IMR-90 (cell line): ENCODE data around the gene TMEM63A. TPM values are rescaled to one million over a fixed set of nuclear protein-coding genes. Genes with fewer than 3 reads are reported as not detected.

Experiments used
- ATAC-seq: fragments of 200-7000 bp; cut with Tn5 transposase; 2 replicates; pipeline ENCODE4 v1.9.1; 2020; ENCODE audit warnings: low read depth, mild to moderate bottlenecking, moderate library complexity
- BruUV-seq: library from RNA; stranded (reverse); fragments of 400-500 nt; replicated peaks from 2 replicates; lab custom pipeline; 2021; lab: Mats Ljungman, UMichigan
- CTCF ChIA-PET: fragments of 300-600 bp; formaldehyde crosslinking; extraction: SDS; loops from one replicate; lab custom pipeline; 2021; ENCODE audit warnings: antibody characterized with exemption; lab: Yijun Ruan, JAX
- POLR2A ChIA-PET: fragments of 300-600 bp; sonication (Branson Sonifier 250); formaldehyde crosslinking; loops from one replicate; lab custom pipeline; 2022; ENCODE audit warnings: antibody characterized with exemption; ENCODE audit not compliant: unreplicated experiment; lab: Charles Lee
- DNase-seq: peaks from one replicate; pipeline ENCODE4 v3.0.0; 2013
- H2AFZ ChIP-seq: replicated peaks from 2 replicates; pipeline ENCODE3; 2013; ENCODE audit warnings: low read length, mild to moderate bottlenecking; ENCODE audit not compliant: poor library complexity
- H2AK5ac ChIP-seq: 2 replicates; pipeline ENCODE4 v1.6.1; 2013; ENCODE audit warnings: low read depth, low read length, inconsistent platforms
- H2AK9ac ChIP-seq: replicated peaks from 2 replicates; pipeline ENCODE3; 2013; ENCODE audit warnings: mild to moderate bottlenecking, low read depth, low read length, moderate library complexity; ENCODE audit not compliant: poor library complexity
- H2BK120ac ChIP-seq: 2 replicates; pipeline ENCODE4 v1.6.1; 2013; ENCODE audit warnings: low read depth, low read length, inconsistent platforms
- H2BK15ac ChIP-seq: 3 replicates; pipeline ENCODE4 v1.6.1; 2013; ENCODE audit warnings: low read depth, low read length, inconsistent platforms
- H2BK20ac ChIP-seq: 2 replicates; pipeline ENCODE4 v1.6.1; 2013; ENCODE audit warnings: low read depth, mild to moderate bottlenecking, inconsistent platforms, low read length, moderate library complexity
- H2BK5ac ChIP-seq: 2 replicates; pipeline ENCODE4 v1.6.1; 2013; ENCODE audit warnings: mild to moderate bottlenecking, low read depth, low read length, inconsistent platforms; ENCODE audit not compliant: poor library complexity, severe bottlenecking
- H3K14ac ChIP-seq: replicated peaks from 2 replicates; pipeline ENCODE4 v1.6.1; 2013; ENCODE audit warnings: low read depth, low read length, inconsistent platforms
- H3K18ac ChIP-seq: 2 replicates; pipeline ENCODE4 v1.6.1; 2013; ENCODE audit warnings: low read depth, low read length, control low read depth
- H3K23ac ChIP-seq: 2 replicates; pipeline ENCODE4 v1.6.1; 2013; ENCODE audit warnings: low read depth, low read length, inconsistent platforms
- H3K27ac ChIP-seq: 2 replicates; pipeline ENCODE4 v1.5.1; 2013; ENCODE audit warnings: mild to moderate bottlenecking, control low read depth, low read length; ENCODE audit not compliant: insufficient read depth
- H3K27me3 ChIP-seq: 2 replicates; pipeline ENCODE4 v1.6.1; 2013; ENCODE audit warnings: low read length; ENCODE audit not compliant: control insufficient read depth, insufficient read depth
- H3K36me3 ChIP-seq: 2 replicates; pipeline ENCODE4 v1.6.1; 2013; ENCODE audit warnings: low read length, mixed read lengths; ENCODE audit not compliant: control insufficient read depth, insufficient read depth
- H3K4ac ChIP-seq: 2 replicates; pipeline ENCODE4 v1.6.1; 2013; ENCODE audit warnings: low read depth, low read length, inconsistent platforms
- H3K4me1 ChIP-seq: 2 replicates; pipeline ENCODE4 v1.6.1; 2013; ENCODE audit warnings: low read length, mixed read lengths; ENCODE audit not compliant: control insufficient read depth, insufficient read depth
- H3K4me2 ChIP-seq: 2 replicates; pipeline ENCODE4 v1.6.1; 2013; ENCODE audit warnings: low read depth, mild to moderate bottlenecking, control low read depth, low read length, moderate library complexity
- H3K4me3 ChIP-seq: 2 replicates; pipeline ENCODE4 v1.5.1; 2013; ENCODE audit warnings: low read depth, mild to moderate bottlenecking, control low read depth, low read length, moderate library complexity; ENCODE audit not compliant: insufficient read depth
- H3K56ac ChIP-seq: 2 replicates; pipeline ENCODE4 v1.6.1; 2013; ENCODE audit warnings: low read length, inconsistent platforms; ENCODE audit not compliant: insufficient read depth; ENCODE audit errors: extremely low read depth
- H3K79me1 ChIP-seq, 2 experiments: 2 replicates each; pipeline ENCODE4 v1.6.1; 2013; ENCODE audit warnings: low read length in 2 of 2, inconsistent platforms in 1 of 2, low read depth in 1 of 2
- H3K9ac ChIP-seq: 2 replicates; pipeline ENCODE4 v1.6.1; 2013; ENCODE audit warnings: low read depth, low read length, control low read depth
- H3K9me1 ChIP-seq: 2 replicates; pipeline ENCODE4 v1.6.1; 2013; ENCODE audit warnings: low read length, inconsistent platforms; ENCODE audit not compliant: insufficient read depth
- H3K9me3 ChIP-seq: 2 replicates; pipeline ENCODE4 v1.6.1; 2013; ENCODE audit warnings: low read length; ENCODE audit not compliant: control insufficient read depth, insufficient read depth
- H4K20me1 ChIP-seq: 2 replicates; pipeline ENCODE4 v1.6.1; 2013; ENCODE audit warnings: low read length, inconsistent platforms; ENCODE audit not compliant: insufficient read depth
- H4K5ac ChIP-seq: 2 replicates; pipeline ENCODE4 v1.6.1; 2013; ENCODE audit warnings: mild to moderate bottlenecking, low read depth, low read length, control low read depth
- H4K8ac ChIP-seq, 2 experiments: 2 replicates each; pipeline ENCODE4 v1.6.1; 2013; ENCODE audit warnings: low read depth in 2 of 2, low read length in 2 of 2, control low read depth in 1 of 2, inconsistent platforms in 1 of 2
- H4K91ac ChIP-seq: 2 replicates; pipeline ENCODE4 v1.6.1; 2013; ENCODE audit warnings: low read depth, low read length, inconsistent platforms; ENCODE audit not compliant: insufficient read depth
- BHLHE40 ChIP-seq: fragments of 150-350 bp; IDR thresholded peaks from 2 replicates; pipeline ENCODE4 v1.6.1; 2016; ENCODE audit warnings: mild to moderate bottlenecking, low read depth, low read length
- CEBPB ChIP-seq: IDR thresholded peaks from 2 replicates; pipeline ENCODE4 v1.6.1; 2012; ENCODE audit warnings: low read depth, low read length, improper control_type of control experiment
- FOS ChIP-seq: fragments of 150-350 bp; IDR thresholded peaks from 2 replicates; pipeline ENCODE4 v1.6.1; 2016; ENCODE audit warnings: low read depth, low read length
- MAZ ChIP-seq: IDR thresholded peaks from 2 replicates; pipeline ENCODE4 v1.6.1; 2012; ENCODE audit warnings: low read depth, mild to moderate bottlenecking, low read length, improper control_type of control experiment, moderate library complexity, borderline replicate concordance
- NFE2L2 ChIP-seq: fragments of 150-350 bp; IDR thresholded peaks from 2 replicates; pipeline ENCODE4 v1.6.1; 2016; ENCODE audit warnings: low read depth, mild to moderate bottlenecking, low read length
- RAD21 ChIP-seq: IDR thresholded peaks from 2 replicates; pipeline ENCODE4 v1.6.1; 2012; ENCODE audit warnings: low read length, improper control_type of control experiment
- RFX5 ChIP-seq: IDR thresholded peaks from 2 replicates; pipeline ENCODE4 v1.8.0; 2012; ENCODE audit warnings: low read depth, mild to moderate bottlenecking, low read length, moderate library complexity
- SMC3 ChIP-seq: fragments of 150-350 bp; IDR thresholded peaks from 2 replicates; pipeline ENCODE4 v1.6.1; 2016; ENCODE audit warnings: low read depth, mild to moderate bottlenecking, antibody characterized with exemption, low read length, moderate library complexity
- WGBS, 2 experiments: methylation state at CpG; one replicate each; pipeline versions ENCODE4 v1.1.5 to v1.1.7; 2013; ENCODE audit warnings: missing lambda C conversion rate in 2 of 2; ENCODE audit not compliant: insufficient read length in 1 of 2; ENCODE audit errors: extremely low coverage in 2 of 2; 5-methylcytosine and 5-hydroxymethylcytosine counted together
- dilution Hi-C: fragments of 300-500 bp; cut with HindIII; formaldehyde crosslinking; loops from one replicate; pipeline ENCODE4 v1.14.3; 2018; ENCODE audit warnings: low sequenced_read_pairs; ENCODE audit not compliant: unreplicated experiment
- in situ Hi-C: fragments of 300-500 bp; cut with MboI; formaldehyde crosslinking; loops from 3 replicates; pipeline ENCODE4 v1.14.3; 2019; ENCODE audit warnings: low sequenced_read_pairs, inconsistent platforms, mixed read lengths
- intact Hi-C: fragments of 100-400 bp; cut with micrococcal nuclease; formaldehyde crosslinking; loops from 2 replicates; pipeline ENCODE4 v1.10.0; 2022
- polyA plus RNA-seq, 3 experiments: library from polyadenylated mRNA; depleted of rRNA; stranded (reverse); fragments of >200 nt; gene quantifications; 2 replicates each; pipeline ENCODE4 v1.2.3, GENCODE V29; 2012; ENCODE audit warnings: low replicate concordance in 1 of 3
- total RNA-seq: library from RNA; depleted of rRNA; stranded (reverse); fragments of >200 nt; gene quantifications from 2 replicates; pipeline ENCODE4 v1.2.3, GENCODE V29; 2012
- TF ChIP-seq, protein P1 (sequence below): fragments of 150-350 bp; IDR thresholded peaks from 2 replicates; pipeline ENCODE4 v1.6.1; 2016; ENCODE audit warnings: low read depth, mild to moderate bottlenecking, low read length, moderate library complexity, borderline replicate concordance
- TF ChIP-seq, protein P2 (sequence below): conservative IDR thresholded peaks from 2 replicates; pipeline ENCODE4 v1.5.1; 2012; ENCODE audit warnings: mild to moderate bottlenecking, low read depth, low read length, improper control_type of control experiment

TMEM63A gene
- total and polyA plus RNA-seq, 2 of the 4 experiments (the other 2 are of a cell fraction) = 4.7 to 23.3 TPM

DNA sequence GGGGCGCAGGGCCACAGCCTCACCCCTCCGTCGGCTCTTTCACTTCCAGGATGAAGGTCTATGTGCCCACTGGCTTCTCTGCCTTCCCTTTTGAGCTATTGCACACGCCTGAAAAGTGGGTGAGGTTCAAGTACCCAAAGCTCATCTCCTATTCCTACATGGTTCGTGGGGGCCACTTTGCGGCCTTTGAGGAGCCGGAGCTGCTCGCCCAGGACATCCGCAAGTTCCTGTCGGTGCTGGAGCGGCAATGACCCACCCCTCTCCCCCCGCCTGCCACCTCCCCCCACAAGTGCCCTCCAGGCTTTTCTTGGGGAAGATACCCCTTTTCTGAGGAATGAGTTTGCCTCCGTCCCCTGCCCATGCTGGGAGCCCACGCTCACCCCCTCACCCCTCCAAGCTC is 37.1 kb downstream of the TMEM63A start:
- H3K4me3 ChIP-seq = no peak overlapping the region
- H2AK5ac ChIP-seq = no peak overlapping the region
- in situ Hi-C loops (loop anchor here (10.0 kb wide), 1 partner anchor 370 kb away; no protein-coding TSS in a partner anchor), intact Hi-C loops (loop anchor here (5.0 to 10.0 kb wide), 2 partner anchors 68 to 130 kb away; partner anchors contain the start of gene SRP9), dilution Hi-C loops (no loop called here)
- H2AK9ac ChIP-seq = no peak overlapping the region
- no peak overlapping the region for H3K4ac ChIP-seq
- WGBS, 2 experiments = no CpG with 5 or more reads among the region's 14 CpGs
- no peaks in the 10 kb centered on the region for H4K20me1 ChIP-seq
- peaks cover 37% of the 10 kb centered on the region for H3K36me3 ChIP-seq
- no peak overlapping the region for H2BK5ac ChIP-seq
- H3K79me1 ChIP-seq = no peaks in the 10 kb centered on the region
- no peak overlapping the region for H4K8ac ChIP-seq
- ChIA-PET POLR2A (interaction anchor here (0.7 kb wide), 1 partner anchor 337 kb away, joined by 3 read pairs; no protein-coding TSS in a partner anchor), CTCF (interaction anchor here (1.1 kb wide), 1 partner anchor 28 kb away, joined by 3 read pairs; no protein-coding TSS in a partner anchor)
- no peak overlapping the region for H2AFZ ChIP-seq
- H3K9me1 ChIP-seq = peaks cover 6% of the 10 kb centered on the region; the same call in 1 of the 2 replicates
- peaks cover 3% of the 10 kb centered on the region; the same call in 1 of the 2 replicates for H3K4me1 ChIP-seq
- H3K14ac ChIP-seq = no peak overlapping the region
- no peak for DNase-seq
- no peak overlapping the region for H3K4me2 ChIP-seq
- H3K18ac ChIP-seq = no peak overlapping the region
- ATAC-seq = no peak
- H3K9ac ChIP-seq = no peak overlapping the region
- H2BK120ac ChIP-seq = no peak overlapping the region
- H3K56ac ChIP-seq = no peak overlapping the region
- H4K91ac ChIP-seq = no peak overlapping the region
- no peak overlapping the region for H3K23ac ChIP-seq
- H3K27me3 ChIP-seq = no peaks in the 10 kb centered on the region
- H4K5ac ChIP-seq = no peak overlapping the region
- H2BK20ac ChIP-seq = no peak overlapping the region
- no peak for TF ChIP-seq RAD21
- TF ChIP-seq BHLHE40 = no peak
- TF ChIP-seq, protein P1, sequence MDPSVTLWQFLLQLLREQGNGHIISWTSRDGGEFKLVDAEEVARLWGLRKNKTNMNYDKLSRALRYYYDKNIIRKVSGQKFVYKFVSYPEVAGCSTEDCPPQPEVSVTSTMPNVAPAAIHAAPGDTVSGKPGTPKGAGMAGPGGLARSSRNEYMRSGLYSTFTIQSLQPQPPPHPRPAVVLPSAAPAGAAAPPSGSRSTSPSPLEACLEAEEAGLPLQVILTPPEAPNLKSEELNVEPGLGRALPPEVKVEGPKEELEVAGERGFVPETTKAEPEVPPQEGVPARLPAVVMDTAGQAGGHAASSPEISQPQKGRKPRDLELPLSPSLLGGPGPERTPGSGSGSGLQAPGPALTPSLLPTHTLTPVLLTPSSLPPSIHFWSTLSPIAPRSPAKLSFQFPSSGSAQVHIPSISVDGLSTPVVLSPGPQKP = no peak
- TF ChIP-seq SMC3 = no peak
- TF ChIP-seq MAZ = no peak
- no peak for TF ChIP-seq FOS
- TF ChIP-seq, protein P2, sequence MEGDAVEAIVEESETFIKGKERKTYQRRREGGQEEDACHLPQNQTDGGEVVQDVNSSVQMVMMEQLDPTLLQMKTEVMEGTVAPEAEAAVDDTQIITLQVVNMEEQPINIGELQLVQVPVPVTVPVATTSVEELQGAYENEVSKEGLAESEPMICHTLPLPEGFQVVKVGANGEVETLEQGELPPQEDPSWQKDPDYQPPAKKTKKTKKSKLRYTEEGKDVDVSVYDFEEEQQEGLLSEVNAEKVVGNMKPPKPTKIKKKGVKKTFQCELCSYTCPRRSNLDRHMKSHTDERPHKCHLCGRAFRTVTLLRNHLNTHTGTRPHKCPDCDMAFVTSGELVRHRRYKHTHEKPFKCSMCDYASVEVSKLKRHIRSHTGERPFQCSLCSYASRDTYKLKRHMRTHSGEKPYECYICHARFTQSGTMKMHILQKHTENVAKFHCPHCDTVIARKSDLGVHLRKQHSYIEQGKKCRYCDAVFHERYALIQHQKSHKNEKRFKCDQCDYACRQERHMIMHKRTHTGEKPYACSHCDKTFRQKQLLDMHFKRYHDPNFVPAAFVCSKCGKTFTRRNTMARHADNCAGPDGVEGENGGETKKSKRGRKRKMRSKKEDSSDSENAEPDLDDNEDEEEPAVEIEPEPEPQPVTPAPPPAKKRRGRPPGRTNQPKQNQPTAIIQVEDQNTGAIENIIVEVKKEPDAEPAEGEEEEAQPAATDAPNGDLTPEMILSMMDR = no peak
- no peak for TF ChIP-seq CEBPB
- TF ChIP-seq RFX5 = no peak
- TF ChIP-seq NFE2L2 = no peak
- H2BK15ac ChIP-seq = no peak overlapping the region
- H3K9me3 ChIP-seq = no peaks in the 10 kb centered on the region
- BruUV-seq = no TSS peak
- no peak overlapping the region for H3K27ac ChIP-seq
